Spleen (tissue), 11 donors: Measurements from ENCODE around the gene GRID2. TPM values are rescaled to one million over a fixed set of nuclear protein-coding genes. Genes with fewer than 3 reads are reported as not detected.

Experiments used
- DNase-seq: peaks from one replicate; pipeline ENCODE4 v3.0.0-alpha.2; 2020
- H3K27ac ChIP-seq, 8 donors: fragments of 200-600 bp; sonication (generic) in 7 of 8; 1 replicate in 4 of 8; 2 replicates in 4 of 8; pipeline versions ENCODE4 v1.5.0 to v1.8.0; 2016 to 2021; ENCODE audit warnings: inconsistent platforms in 4 of 8, mild to moderate bottlenecking in 4 of 8, moderate library complexity in 1 of 8
- H3K27me3 ChIP-seq, 7 donors: fragments of 200-600 bp; sonication (generic) in 6 of 7; replicated peaks in 1 of 7; 1 replicate in 4 of 7; 2 replicates in 3 of 7; pipeline versions ENCODE4 v1.5.0 to v1.8.0; 2016 to 2021; ENCODE audit warnings: inconsistent platforms in 3 of 7, mild to moderate bottlenecking in 1 of 7
- H3K36me3 ChIP-seq, 6 donors: fragments of 200-600 bp; sonication (generic) in 5 of 6; 1 replicate in 4 of 6; 2 replicates in 2 of 6; pipeline versions ENCODE4 v1.5.0 to v1.8.0; 2016 to 2021; ENCODE audit warnings: inconsistent platforms in 2 of 6
- H3K4me1 ChIP-seq, 6 donors: fragments of 200-600 bp; sonication (generic) in 5 of 6; 1 replicate in 3 of 6; 2 replicates in 3 of 6; pipeline versions ENCODE4 v1.5.0 to v1.8.0; 2016 to 2021; ENCODE audit warnings: inconsistent platforms in 3 of 6
- H3K4me3 ChIP-seq, 8 donors: fragments of 200-600 bp; sonication (generic) in 7 of 8; 1 replicate in 4 of 8; 2 replicates in 4 of 8; pipeline versions ENCODE4 v1.5.0 to v1.8.0; 2016 to 2021; ENCODE audit warnings: inconsistent platforms in 4 of 8, mild to moderate bottlenecking in 4 of 8, moderate library complexity in 2 of 8
- H3K9me3 ChIP-seq, 8 donors: fragments of 200-600 bp; sonication (generic) in 7 of 8; 1 replicate in 4 of 8; 2 replicates in 4 of 8; pipeline versions ENCODE4 v1.5.0 to v1.8.0; 2016 to 2021; ENCODE audit warnings: inconsistent platforms in 4 of 8
- CTCF ChIP-seq, 11 experiments: fragments of 200-600 bp in 7 of 11; fragments of 450-650 bp in 4 of 11; sonication (generic) in 4 of 11; IDR thresholded peaks in 8 of 11; conservative IDR thresholded peaks in 3 of 11; 1 replicate in 7 of 11; 2 replicates in 4 of 11; pipeline versions ENCODE4 v1.4.0 to v1.8.0; 2016 to 2021; ENCODE audit warnings: antibody characterized with exemption in 11 of 11, inconsistent platforms in 4 of 11, mild to moderate bottlenecking in 1 of 11
- POLR2A ChIP-seq, 3 donors: fragments of 450-650 bp; IDR thresholded peaks; one replicate each; pipeline ENCODE4 v1.5.1; 2017; ENCODE audit warnings: antibody characterized with exemption in 3 of 3, mild to moderate bottlenecking in 1 of 3
- POLR2AphosphoS5 ChIP-seq, 3 donors: sonication (generic); formaldehyde crosslinking; IDR thresholded peaks; one replicate each; pipeline ENCODE4 v1.5.1; 2017; ENCODE audit warnings: antibody characterized with exemption in 3 of 3
- WGBS, 5 donors: extraction: QIAGEN DNeasy Blood & Tissue Kit in 3 of 5; methylation state at CpG; one replicate each; pipeline versions ENCODE4 v1.1.5 to v1.1.7; 2013 to 2018; 5-methylcytosine and 5-hydroxymethylcytosine counted together
- intact Hi-C: fragments of 100-400 bp; cut with DNase I; formaldehyde crosslinking; loops from one replicate; pipeline ENCODE4 v1.15.0; 2023; ENCODE audit warnings: low total_unique reads
- polyA plus RNA-seq, 3 donors: library from polyadenylated mRNA; stranded (reverse); fragments of 200-250 nt; gene quantifications; one replicate each; pipeline ENCODE4 v1.2.1, GENCODE V29; 2013
- total RNA-seq, 7 donors: library from RNA; depleted of rRNA in 3 of 7; stranded (reverse); fragments of >200 nt in 3 of 7; fragmentation: NEBNext Ultra II Directional in 4 of 7; extraction: Animal tissue kit (Norgen Biotek cat#: 25700) in 4 of 7; gene quantifications; one replicate each; pipeline versions ENCODE4 v1.1.0 to v1.2.1, GENCODE V29; 2016 to 2021
- donor health status: healthy with polysubstance abuse.
- donor health status: DM: no; HTN: no; CAD: no; lungs with moderate emphysema.
- donor health status: DM: no; HTN: no; CAD: no.
- donor health status: Bipolar disorder and iron deficiency.
- donor health status: healthy.
- donor health status: DM: no; HTN: no; CAD: no.
- donor health status: DM: yes; HTN: yes; CAD: no.

Gene GRID2
- total and polyA plus RNA-seq, 10 donors: 0.03 to 0.92 (median 0.22) TPM; not detected in 4

GRCh38 chr4:93461541-93461940, 1157.8 kb downstream of the GRID2 start:
- no peak for TF ChIP-seq POLR2AphosphoS5 (IDR thresholded peaks at IDR 0.05)
- no peak for TF ChIP-seq CTCF (IDR thresholded peaks at IDR 0.05 in 8 of 11, conservative IDR thresholded peaks at IDR 0.05 in 3 of 11)
- no peak for TF ChIP-seq POLR2A (IDR thresholded peaks at IDR 0.05)

GRCh38 chr4:93466446-93466845, 1162.7 kb downstream of the GRID2 start:
- no peak overlapping the region for H3K27ac ChIP-seq
- TF ChIP-seq POLR2AphosphoS5 (IDR thresholded peaks at IDR 0.05) (no peak), CTCF (IDR thresholded peaks at IDR 0.05 in 8 of 11, conservative IDR thresholded peaks at IDR 0.05 in 3 of 11) (no peak), POLR2A (IDR thresholded peaks at IDR 0.05) (no peak)
- no peaks in the 10 kb centered on the region for H3K4me1 ChIP-seq
- peaks cover 0 to 9% (median 0%) of the 10 kb centered on the region in 8 donors for H3K9me3 ChIP-seq
- H3K4me3 ChIP-seq: no peak overlapping the region
- no peaks in the 10 kb centered on the region for H3K36me3 ChIP-seq
- intact Hi-C loops: no loop called here
- no peaks in the 10 kb centered on the region for H3K27me3 ChIP-seq
- DNase-seq: no peak
- WGBS, 5 donors: 77 to 96% (median 88%) methylated on average over 2 of the region's 2 CpGs

More at GRCh38 chr4:93461541-93461940, 1157.8 kb downstream of the GRID2 start:
- no peaks in the 10 kb centered on the region for H3K4me1 ChIP-seq
- H3K27ac ChIP-seq: no peak overlapping the region
- no peaks in the 10 kb centered on the region for H3K36me3 ChIP-seq
- H3K27me3 ChIP-seq: no peaks in the 10 kb centered on the region
- no peak overlapping the region for H3K4me3 ChIP-seq
- DNase-seq: no peak
- no peaks in the 10 kb centered on the region for H3K9me3 ChIP-seq
- intact Hi-C loops: no loop called here
- 67 to 85% (median 75%) methylated on average over 3 of the region's 3 CpGs for WGBS, 5 donors

GRCh38 chr4:93467484-93468155, 1163.9 kb downstream of the GRID2 start:
- WGBS, 5 donors: 56 to 69% (median 63%) methylated on average over 1 of the region's 1 CpG
- intact Hi-C loops: no loop called here
- Histone ChIP-seq H3K4me3 (no peak overlapping the region), H3K4me1 (no peaks in the 10 kb centered on the region), H3K9me3 (peaks cover 0 to 9% (median 0%) of the 10 kb centered on the region in 8 donors), H3K27me3 (no peaks in the 10 kb centered on the region), H3K27ac (no peak overlapping the region), H3K36me3 (no peaks in the 10 kb centered on the region)
- TF ChIP-seq POLR2AphosphoS5 (IDR thresholded peaks at IDR 0.05): no peak
- TF ChIP-seq POLR2A (IDR thresholded peaks at IDR 0.05): no peak
- TF ChIP-seq CTCF (IDR thresholded peaks at IDR 0.05 in 8 of 11, conservative IDR thresholded peaks at IDR 0.05 in 3 of 11): no peak
- no peak for DNase-seq

- Histone ChIP-seq H3K9me3 (peaks cover 0 to 9% (median 0%) of the 10 kb centered on the region in 8 donors), H3K4me1 (peaks cover 0 to 3% (median 0%) of the 10 kb centered on the region in 6 donors), H3K4me3 (no peak overlapping the region), H3K27ac (no peak overlapping the region), H3K27me3 (no peaks in the 10 kb centered on the region), H3K36me3 (no peaks in the 10 kb centered on the region)
- no peak for TF ChIP-seq POLR2AphosphoS5 (IDR thresholded peaks at IDR 0.05)
- no peak for TF ChIP-seq POLR2A (IDR thresholded peaks at IDR 0.05)
- no peak for TF ChIP-seq CTCF (IDR thresholded peaks at IDR 0.05 in 8 of 11, conservative IDR thresholded peaks at IDR 0.05 in 3 of 11)
- DNase-seq: no peak
- intact Hi-C loops: no loop called here
- 41 to 78% (median 63%) methylated on average over 3 of the region's 3 CpGs for WGBS, 5 donors
These were observed 1165.8 kb downstream of the GRID2 start for GRCh38 chr4:93469560-93469959.
